Ectodermal cell (in vitro differentiated cells): ENCODE data around the gene NCDN.

Experiments
- H3K27ac ChIP-seq: 2 replicates; pipeline ENCODE4 v1.7.0; 2013; ENCODE audit warnings: mild to moderate bottlenecking, low read depth, low read length; ENCODE audit not compliant: insufficient read depth, poor library complexity, severe bottlenecking
- H3K27me3 ChIP-seq: 2 replicates; pipeline ENCODE4 v1.7.0; 2013; ENCODE audit warnings: mild to moderate bottlenecking, low read length; ENCODE audit not compliant: insufficient read depth, control insufficient read depth, poor library complexity, severe bottlenecking
- H3K36me3 ChIP-seq: one replicate; pipeline ENCODE4 v1.7.0; 2013; ENCODE audit warnings: low read length; ENCODE audit not compliant: control insufficient read depth, insufficient read depth
- H3K4me1 ChIP-seq: one replicate; pipeline ENCODE4 v1.7.0; 2013; ENCODE audit warnings: low read length; ENCODE audit not compliant: control insufficient read depth, insufficient read depth
- H3K4me3 ChIP-seq: 2 replicates; pipeline ENCODE4 v1.7.0; 2013; ENCODE audit warnings: low read depth, low read length, control low read depth; ENCODE audit not compliant: insufficient read depth
- H3K9me3 ChIP-seq: 2 replicates; pipeline ENCODE4 v1.7.0; 2013; ENCODE audit warnings: mild to moderate bottlenecking, low read length, moderate library complexity; ENCODE audit not compliant: control insufficient read depth
- WGBS, 2 experiments: methylation state at CpG; one replicate each; pipeline ENCODE4 v1.1.7; 2013; ENCODE audit warnings: missing lambda C conversion rate in 2 of 2; 5-methylcytosine and 5-hydroxymethylcytosine counted together

Gene NCDN

GRCh38 chr1:35532497-35533223 lies 24.9 kb upstream of the NCDN start:
- H3K4me1 ChIP-seq: peaks cover 7% of the 10 kb centered on the region
- peaks cover 8% of the 10 kb centered on the region for H3K36me3 ChIP-seq
- H3K4me3 ChIP-seq: no peak overlapping the region
- WGBS, 2 experiments: 100% methylated on average over 1 of the region's 1 CpG
- no peaks in the 10 kb centered on the region for H3K27me3 ChIP-seq
- H3K27ac ChIP-seq: no peak overlapping the region
- H3K9me3 ChIP-seq: no peaks in the 10 kb centered on the region

DNA sequence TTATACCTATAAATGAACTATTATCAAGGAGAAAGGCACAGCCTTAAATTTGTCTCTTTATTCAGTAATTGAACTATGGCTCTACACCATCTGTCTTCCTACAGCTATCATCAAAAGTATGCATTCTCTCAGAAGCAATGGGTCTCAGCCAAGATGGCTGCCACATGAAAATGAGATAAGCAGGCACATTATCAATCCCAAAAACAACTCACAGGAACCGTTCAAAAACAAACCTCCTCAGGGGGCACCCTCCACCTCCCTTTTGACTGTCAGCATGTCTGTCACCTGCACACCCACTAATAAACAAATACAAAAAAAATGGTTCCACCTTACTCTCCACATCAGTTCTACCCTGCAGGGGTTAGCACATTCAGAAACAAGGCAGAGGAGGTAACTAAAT lies 24.0 kb upstream of the NCDN start:
- Histone ChIP-seq H3K4me3 (no peak overlapping the region), H3K9me3 (no peaks in the 10 kb centered on the region), H3K27me3 (no peaks in the 10 kb centered on the region), H3K4me1 (peaks cover 7% of the 10 kb centered on the region), H3K36me3 (peaks cover 8% of the 10 kb centered on the region), H3K27ac (no peak overlapping the region)
- 47 to 56% methylated on average over 1 of the region's 1 CpG for WGBS, 2 experiments

GRCh38 chr1:35535243-35535642 lies 22.4 kb upstream of the NCDN start:
- Histone ChIP-seq H3K9me3 (no peaks in the 10 kb centered on the region), H3K36me3 (peaks cover 5% of the 10 kb centered on the region)

GRCh38 chr1:35536556-35537162 lies 20.9 kb upstream of the NCDN start:
- Histone ChIP-seq H3K27ac (no peak overlapping the region), H3K4me1 (peaks cover 20% of the 10 kb centered on the region), H3K9me3 (no peaks in the 10 kb centered on the region), H3K27me3 (no peaks in the 10 kb centered on the region), H3K4me3 (no peak overlapping the region), H3K36me3 (no peaks in the 10 kb centered on the region)
- WGBS, 2 experiments: 90 to 100% methylated on average over 1 to 2 of the region's 2 CpGs

More at GRCh38 chr1:35535243-35535642, 22.4 kb upstream of the NCDN start:
- H3K27me3 ChIP-seq: no peaks in the 10 kb centered on the region
- peaks cover 20% of the 10 kb centered on the region for H3K4me1 ChIP-seq
- no peak overlapping the region for H3K4me3 ChIP-seq
- no peak overlapping the region for H3K27ac ChIP-seq

GRCh38 chr1:35537806-35538205 lies 19.8 kb upstream of the NCDN start:
- Histone ChIP-seq H3K27me3 (no peaks in the 10 kb centered on the region), H3K4me1 (peaks cover 20% of the 10 kb centered on the region), H3K9me3 (no peaks in the 10 kb centered on the region), H3K36me3 (no peaks in the 10 kb centered on the region), H3K27ac (no peak overlapping the region), H3K4me3 (no peak overlapping the region)
- 70 to 80% methylated on average over 1 of the region's 1 CpG for WGBS, 2 experiments

DNA sequence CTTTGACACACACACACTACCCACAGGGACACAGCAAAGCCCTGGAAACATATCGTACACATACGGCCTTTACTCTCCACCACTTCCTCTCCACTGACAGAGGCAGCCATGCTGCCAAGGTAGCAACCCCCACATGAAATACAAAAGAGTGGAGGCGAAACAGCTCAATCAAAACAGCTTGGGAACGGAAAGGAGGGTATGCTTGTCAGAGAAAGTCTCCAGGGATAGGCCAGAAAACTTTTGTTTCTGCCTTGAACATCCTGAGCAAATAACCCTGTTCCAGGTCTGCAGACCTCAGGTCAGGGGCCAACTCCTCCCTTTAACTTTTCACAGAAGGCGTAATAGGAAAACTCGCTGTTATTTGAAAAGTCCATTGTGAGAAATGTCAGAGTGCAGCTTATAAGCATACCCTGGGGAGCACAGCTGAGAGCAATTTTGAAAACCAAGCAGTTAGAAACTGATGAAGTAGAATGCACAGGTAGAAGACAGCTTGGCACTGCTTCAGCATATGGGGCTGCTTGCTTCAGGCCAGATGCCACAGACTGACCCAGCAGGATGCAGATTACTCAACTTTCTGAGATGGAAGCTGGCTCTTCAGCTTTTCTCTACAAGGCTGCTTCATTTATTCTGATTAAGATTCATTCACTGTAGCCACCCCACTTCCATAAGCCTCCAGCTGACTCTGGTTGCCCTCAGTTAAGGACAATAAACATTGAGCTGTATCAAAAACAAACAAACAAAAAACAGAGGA lies 18.4 kb upstream of the NCDN start:
- H3K27me3 ChIP-seq: no peaks in the 10 kb centered on the region
- WGBS, 2 experiments: 79 to 80% methylated on average over 6 of the region's 6 CpGs
- peaks cover 20% of the 10 kb centered on the region for H3K4me1 ChIP-seq
- no peaks in the 10 kb centered on the region for H3K9me3 ChIP-seq
- no peak overlapping the region for H3K27ac ChIP-seq
- no peak overlapping the region for H3K4me3 ChIP-seq
- H3K36me3 ChIP-seq: no peaks in the 10 kb centered on the region

- Histone ChIP-seq H3K4me1 (peaks cover 20% of the 10 kb centered on the region), H3K27me3 (no peaks in the 10 kb centered on the region), H3K4me3 (no peak overlapping the region), H3K9me3 (no peaks in the 10 kb centered on the region), H3K27ac (no peak overlapping the region), H3K36me3 (no peaks in the 10 kb centered on the region)
- 93 to 100% methylated on average over 1 of the region's 1 CpG for WGBS, 2 experiments
These were observed 17.8 kb upstream of the NCDN start for GRCh38 chr1:35539824-35540261.

DNA sequence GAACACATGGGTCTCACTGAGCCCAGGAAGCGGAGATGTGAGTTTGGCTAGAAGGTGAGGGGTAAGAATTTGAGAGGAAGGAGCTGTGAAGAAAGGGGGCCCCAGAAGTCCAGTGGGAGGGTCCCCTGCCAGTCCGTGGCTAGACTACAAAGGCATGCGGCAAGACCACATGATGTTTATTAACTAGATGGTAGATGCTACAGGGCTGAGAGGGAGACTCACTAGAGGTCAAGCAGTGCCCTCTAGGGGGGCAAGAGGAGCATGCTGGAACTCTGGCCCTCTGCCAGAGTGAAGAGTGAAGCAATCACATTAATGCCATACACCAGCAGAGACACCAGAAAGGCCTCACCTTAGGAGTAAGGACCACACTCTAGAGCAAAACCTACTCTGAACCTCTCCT lies 12.6 kb upstream of the NCDN start:
- Histone ChIP-seq H3K4me1 (peaks cover 2% of the 10 kb centered on the region), H3K27me3 (no peaks in the 10 kb centered on the region), H3K27ac (no peak overlapping the region), H3K36me3 (peaks cover 6% of the 10 kb centered on the region), H3K9me3 (no peaks in the 10 kb centered on the region), H3K4me3 (no peak overlapping the region)
- 53 to 59% methylated on average over 3 of the region's 3 CpGs for WGBS, 2 experiments

GRCh38 chr1:35546614-35547013 lies 11.0 kb upstream of the NCDN start:
- 92 to 100% methylated on average over 1 of the region's 1 CpG for WGBS, 2 experiments
- H3K4me3 ChIP-seq: no peak overlapping the region

DNA sequence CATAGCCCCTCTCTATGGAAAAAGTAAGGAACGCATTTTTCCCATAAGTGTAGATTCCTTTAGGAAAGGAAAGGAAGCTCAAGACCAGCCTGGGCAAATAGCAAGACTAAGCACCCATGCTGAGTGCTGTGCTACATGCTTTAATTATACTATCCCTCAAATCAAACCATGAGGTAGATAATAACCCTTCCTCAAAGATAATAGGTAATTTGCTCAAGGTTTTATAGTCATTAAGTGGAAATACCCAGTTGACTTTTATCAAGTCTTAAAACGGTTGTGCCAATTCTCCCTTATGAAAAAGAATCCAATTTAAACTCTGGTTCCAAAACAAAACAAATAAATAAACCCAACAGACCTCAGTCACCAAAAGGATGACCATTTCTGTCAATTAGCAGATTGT lies 3.7 kb upstream of the NCDN start:
- no peaks in the 10 kb centered on the region for H3K9me3 ChIP-seq
- peaks cover 13% of the 10 kb centered on the region for H3K4me1 ChIP-seq
- no peak overlapping the region for H3K4me3 ChIP-seq
- 62 to 81% methylated on average over 2 of the region's 2 CpGs for WGBS, 2 experiments
- no peaks in the 10 kb centered on the region for H3K27me3 ChIP-seq
- no peak overlapping the region for H3K27ac ChIP-seq
- H3K36me3 ChIP-seq: peaks cover 10% of the 10 kb centered on the region

More at GRCh38 chr1:35546614-35547013, 11.0 kb upstream of the NCDN start:
- Histone ChIP-seq H3K9me3 (no peaks in the 10 kb centered on the region), H3K36me3 (peaks cover 6% of the 10 kb centered on the region), H3K4me1 (no peaks in the 10 kb centered on the region), H3K27ac (no peak overlapping the region), H3K27me3 (no peaks in the 10 kb centered on the region)
